K562 (cell line): ENCODE results near the gene PRELID1. TPM values are rescaled to one million over a fixed set of nuclear protein-coding genes. Genes with fewer than 3 reads are reported as not detected.
A peak's percentile ranks its signal among the peaks of the same experiment; 100 is the strongest.

ENCODE experiments used
- BCOR ChIP-seq: fragments of 450-650 bp; IDR thresholded peaks from 2 replicates; pipeline ENCODE4 v1.6.1; 2016
- BHLHE40 ChIP-seq: IDR thresholded peaks from 2 replicates; pipeline ENCODE4 v1.6.1; 2011; ENCODE audit warnings: low read length, improper control_type of control experiment
- CBFA2T2 ChIP-seq: fragments of 450-650 bp; conservative IDR thresholded peaks from 2 replicates; pipeline ENCODE4 v1.6.1; 2017; ENCODE audit warnings: mild to moderate bottlenecking
- DDX20 ChIP-seq: fragments of 450-650 bp; IDR thresholded peaks from 2 replicates; pipeline ENCODE4 v1.6.1; 2016; ENCODE audit warnings: missing genetic modification characterization, low read depth, mild to moderate bottlenecking, missing compliant biosample characterization, moderate library complexity
- ELK3 ChIP-seq: fragments of 450-650 bp; formaldehyde crosslinking; IDR thresholded peaks from 2 replicates; pipeline ENCODE4 v1.4.0; 2020; ENCODE audit warnings: mild to moderate bottlenecking
- FOXA1 ChIP-seq: fragments of 450-650 bp; IDR thresholded peaks from 2 replicates; pipeline ENCODE4 v1.6.1; 2016; ENCODE audit warnings: mild to moderate bottlenecking, borderline replicate concordance
- FOXO4 ChIP-seq: fragments of 450-650 bp; formaldehyde crosslinking; IDR thresholded peaks from 2 replicates; pipeline ENCODE4 v1.4.0; 2020; ENCODE audit warnings: mild to moderate bottlenecking, moderate library complexity
- GATA2 ChIP-seq: sonication (generic); formaldehyde crosslinking; IDR thresholded peaks from 2 replicates; pipeline ENCODE4 v1.4.0; 2020; ENCODE audit warnings: mild to moderate bottlenecking, missing genetic modification reagents
- MEF2A ChIP-seq: IDR thresholded peaks from 2 replicates; pipeline ENCODE4 v1.6.1; 2011; ENCODE audit warnings: low read depth, mild to moderate bottlenecking, low read length, moderate library complexity; ENCODE audit not compliant: control insufficient read depth
- NFE2L1 ChIP-seq: fragments of 450-650 bp; IDR thresholded peaks from 2 replicates; pipeline ENCODE4 v1.6.1; 2016; ENCODE audit warnings: missing genetic modification characterization, low read depth, mild to moderate bottlenecking, missing compliant biosample characterization, moderate library complexity, borderline replicate concordance
- NFIX ChIP-seq: fragments of 250-450 bp; sonication (Bioruptor Pico); IDR thresholded peaks from 2 replicates; pipeline ENCODE4 v1.4.0; 2020; ENCODE audit warnings: low read depth, mild to moderate bottlenecking, moderate library complexity
- POLR2AphosphoS2 ChIP-seq: IDR thresholded peaks from 2 replicates; pipeline ENCODE4 v1.6.1; 2012; ENCODE audit warnings: low read length, improper control_type of control experiment
- SLC30A9 ChIP-seq: fragments of 250-450 bp; sonication (Bioruptor Pico); IDR thresholded peaks from 2 replicates; pipeline ENCODE4 v1.8.0; 2022; ENCODE audit warnings: mild to moderate bottlenecking, moderate library complexity
- SMAD4 ChIP-seq: fragments of 250-450 bp; sonication (Bioruptor Pico); conservative IDR thresholded peaks from 2 replicates; pipeline ENCODE4 v1.8.0; 2021; ENCODE audit warnings: inconsistent platforms, mild to moderate bottlenecking, moderate library complexity
- TCFL5 ChIP-seq: fragments of 250-450 bp; sonication (Bioruptor Pico); conservative IDR thresholded peaks from 2 replicates; pipeline ENCODE4 v1.6.1; 2021; ENCODE audit warnings: mild to moderate bottlenecking, moderate library complexity, matching md5 sums
- XRCC4 ChIP-seq: IDR thresholded peaks from one replicate; pipeline ENCODE4 v1.6.1; 2011; ENCODE audit not compliant: insufficient read depth, insufficient read length; ENCODE audit errors: extremely low read depth
- ZBTB49 ChIP-seq: sonication (generic); formaldehyde crosslinking; IDR thresholded peaks from 2 replicates; pipeline ENCODE4 v1.8.0; 2022; ENCODE audit warnings: missing genetic modification reagents, mild to moderate bottlenecking, borderline replicate concordance
- ZBTB8A ChIP-seq: fragments of 450-650 bp; IDR thresholded peaks from 2 replicates; pipeline ENCODE4 v1.6.1; 2018; ENCODE audit warnings: mild to moderate bottlenecking, moderate library complexity; ENCODE audit not compliant: partially characterized antibody
- ZNF232 ChIP-seq: sonication (generic); formaldehyde crosslinking; IDR thresholded peaks from 2 replicates; pipeline ENCODE4 v1.8.0; 2022; ENCODE audit warnings: mild to moderate bottlenecking, missing genetic modification reagents
- polyA plus RNA-seq, 8 experiments: library from polyadenylated mRNA; depleted of rRNA in 4 of 8; stranded (reverse) in 5 of 8; unstranded in 3 of 8; fragments of >200 nt; fragmentation: Nextera tagmentation in 2 of 8; fragmentation: Illumina TruSeq in 1 of 8; extraction: Ambion mirVana in 2 of 8; extraction: Trizol in 1 of 8; gene quantifications; 2 replicates each; pipeline versions ENCODE4 v1.2.1 to v1.2.3, GENCODE V29; 2011 to 2014; ENCODE audit warnings: inconsistent platforms in 1 of 8, missing spikeins in 1 of 8
- total RNA-seq, 7 experiments: library from RNA; depleted of rRNA in 6 of 7; stranded (reverse); fragments of >200 nt in 6 of 7; fragmentation: Illumina TruSeq in 2 of 7; extraction: Trizol in 2 of 7; gene quantifications; 2 replicates each; pipeline versions ENCODE4 v1.2.1 to v1.2.3, GENCODE V29; 2011 to 2021; ENCODE audit warnings: low replicate concordance in 1 of 7
- TF ChIP-seq, protein P1 (sequence below): fragments of 450-650 bp; IDR thresholded peaks from 2 replicates; pipeline ENCODE4 v1.7.0; 2016; ENCODE audit warnings: borderline replicate concordance

PRELID1 gene
- total and polyA plus RNA-seq, 9 of the 15 experiments (the other 6 are each of a cell fraction or from before 2014, with no cell fraction given), result 40.1 to 484 (median 340) TPM

DNA sequence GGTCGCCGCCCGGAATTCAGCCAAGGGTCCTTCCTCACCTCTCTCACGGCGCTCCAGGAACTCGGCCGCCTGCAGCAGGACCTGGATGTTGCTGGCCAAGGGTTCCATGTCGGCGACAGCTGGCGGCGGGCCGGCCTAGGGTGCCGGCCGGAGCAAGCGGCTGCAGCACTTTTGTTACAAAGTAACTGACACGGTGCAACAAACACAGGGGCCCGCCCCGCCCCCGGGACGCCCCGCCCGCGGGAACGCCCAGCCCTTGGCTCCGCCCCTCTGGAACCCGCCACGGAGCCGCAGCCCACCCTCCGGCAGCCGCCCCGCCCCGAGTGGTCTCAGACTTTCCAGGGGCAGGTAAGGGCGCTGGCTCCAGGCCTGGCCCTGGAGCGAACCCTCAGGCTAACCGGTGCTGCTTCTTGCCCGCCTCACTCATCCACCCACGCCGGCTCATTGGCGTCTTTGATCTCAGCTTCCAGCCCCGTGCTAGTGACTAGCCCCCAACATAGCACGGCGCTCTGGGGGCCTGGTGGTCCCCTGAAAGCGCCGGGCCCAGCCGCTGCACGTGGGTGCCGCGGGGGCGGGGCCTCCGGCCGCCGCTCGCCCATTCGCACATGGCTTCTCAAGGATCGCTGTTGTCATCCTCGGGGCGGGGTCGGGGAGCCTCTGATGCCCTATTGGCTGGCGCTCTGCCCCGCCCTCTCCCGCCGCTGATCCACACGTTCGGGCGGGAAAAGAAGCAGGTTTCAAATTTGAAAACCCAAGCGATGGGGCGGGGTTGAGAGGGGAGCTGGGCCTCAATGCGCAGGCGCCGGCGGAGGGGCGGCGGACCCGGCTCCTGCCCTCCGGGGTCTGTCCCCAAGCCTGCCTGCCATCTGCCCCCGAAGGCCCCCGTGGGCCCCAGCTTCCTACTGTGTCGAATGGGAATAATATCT is 8.4 kb downstream of the PRELID1 start, which contains the start of gene MXD3 (continued):
- no peak for TF ChIP-seq ELK3 (CRISPR knock-in tag)
- no peak for TF ChIP-seq GATA2
- no peak for TF ChIP-seq BCOR
- peak; percentile 6; the same call in 1 of the 2 replicates for TF ChIP-seq CBFA2T2
- no peak for TF ChIP-seq DDX20 (tag)
- no peak for TF ChIP-seq MEF2A
- TF ChIP-seq TCFL5 (CRISPR knock-in tag), result no peak
- no peak for TF ChIP-seq NFIX (CRISPR knock-in tag)
- TF ChIP-seq XRCC4, result no peak
- no peak for TF ChIP-seq FOXO4 (CRISPR knock-in tag)
- peak; percentile 24 for TF ChIP-seq SMAD4 (CRISPR knock-in tag)
- no peak for TF ChIP-seq ZBTB8A
- no peak for TF ChIP-seq POLR2AphosphoS2
- TF ChIP-seq NFE2L1 (tag), result no peak
- TF ChIP-seq ZBTB49, result no peak
- TF ChIP-seq, protein P1, sequence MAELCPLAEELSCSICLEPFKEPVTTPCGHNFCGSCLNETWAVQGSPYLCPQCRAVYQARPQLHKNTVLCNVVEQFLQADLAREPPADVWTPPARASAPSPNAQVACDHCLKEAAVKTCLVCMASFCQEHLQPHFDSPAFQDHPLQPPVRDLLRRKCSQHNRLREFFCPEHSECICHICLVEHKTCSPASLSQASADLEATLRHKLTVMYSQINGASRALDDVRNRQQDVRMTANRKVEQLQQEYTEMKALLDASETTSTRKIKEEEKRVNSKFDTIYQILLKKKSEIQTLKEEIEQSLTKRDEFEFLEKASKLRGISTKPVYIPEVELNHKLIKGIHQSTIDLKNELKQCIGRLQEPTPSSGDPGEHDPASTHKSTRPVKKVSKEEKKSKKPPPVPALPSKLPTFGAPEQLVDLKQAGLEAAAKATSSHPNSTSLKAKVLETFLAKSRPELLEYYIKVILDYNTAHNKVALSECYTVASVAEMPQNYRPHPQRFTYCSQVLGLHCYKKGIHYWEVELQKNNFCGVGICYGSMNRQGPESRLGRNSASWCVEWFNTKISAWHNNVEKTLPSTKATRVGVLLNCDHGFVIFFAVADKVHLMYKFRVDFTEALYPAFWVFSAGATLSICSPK, result no peak
- no peak for TF ChIP-seq ZNF232
- no peak for TF ChIP-seq SLC30A9
- peak; percentile 83; the same call in 1 of the 2 replicates for TF ChIP-seq BHLHE40
- no peak for TF ChIP-seq FOXA1
